ENCODE data around the gene CSNK1D.

Gene CSNK1D

DNA sequence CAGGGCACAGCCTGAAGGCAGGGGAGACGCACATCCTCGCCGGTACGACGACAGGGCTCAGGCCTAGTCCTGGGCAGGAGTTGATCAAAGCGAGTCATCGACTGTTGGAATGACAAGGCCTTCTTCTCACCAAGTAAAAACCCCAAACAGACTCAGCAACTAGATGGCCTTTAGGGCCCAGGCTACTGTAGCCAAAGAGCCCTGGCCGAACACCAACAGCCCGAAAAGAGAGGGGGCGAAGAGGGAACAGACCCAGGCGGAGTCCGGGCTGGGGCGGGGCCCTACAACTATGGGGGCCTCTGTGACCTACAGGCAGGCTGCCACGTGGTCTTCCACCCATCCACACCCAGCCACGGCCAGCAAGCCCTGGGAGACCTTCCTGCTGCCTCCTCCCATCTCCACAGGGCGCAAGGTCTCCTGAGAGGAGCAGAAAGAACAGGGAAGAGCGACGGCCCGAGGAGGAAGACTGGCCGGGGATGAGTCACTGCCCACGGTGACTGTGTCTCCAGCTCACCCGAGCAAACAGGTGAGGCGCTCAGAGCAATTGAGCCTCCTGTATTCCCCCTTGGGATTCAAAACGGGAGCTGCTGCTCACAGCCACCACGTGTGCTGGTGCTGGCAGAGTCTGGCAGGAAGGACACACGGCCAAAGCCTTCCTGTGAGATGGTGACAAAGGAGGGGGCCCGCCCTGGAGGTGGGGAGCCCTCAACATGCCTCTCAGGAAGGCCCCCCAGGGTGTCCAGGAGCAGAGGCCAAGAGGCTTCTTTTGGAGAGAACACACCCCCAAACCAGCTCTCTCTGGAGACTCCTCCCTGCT, 26.9 kb downstream of the CSNK1D start (continued):
- TF ChIP-seq RBAK (tag by site-specific recombination; IDR thresholded peaks at IDR 0.05) (no peak), GLIS1 (tag by site-specific recombination; IDR thresholded peaks at IDR 0.05) (peak; percentile 76), ZNF311 (tag by site-specific recombination; IDR thresholded peaks at IDR 0.05; ENCODE audit: borderline replicate concordance) (no peak), ZNF266 (tag by site-specific recombination; IDR thresholded peaks at IDR 0.05; ENCODE audit: low read depth) (no peak), MYNN (tag by site-specific recombination; IDR thresholded peaks at IDR 0.05; ENCODE audit: borderline replicate concordance) (no peak), ZFHX2 (tag by site-specific recombination; conservative IDR thresholded peaks at IDR 0.05) (no peak), ZNF76 (tag by site-specific recombination; IDR thresholded peaks at IDR 0.05; ENCODE audit: borderline replicate concordance, low read depth) (no peak), KLF17 (tag by site-specific recombination; IDR thresholded peaks at IDR 0.05) (peak; percentile 91), OVOL3 (tag by site-specific recombination; IDR thresholded peaks at IDR 0.05) (no peak), ZFP37 (tag by site-specific recombination; IDR thresholded peaks at IDR 0.05) (no peak), ZNF184 (tag by site-specific recombination; IDR thresholded peaks at IDR 0.05) (no peak), ZBTB6 (tag by site-specific recombination; IDR thresholded peaks at IDR 0.05) (no peak), ZBTB7A (tag by site-specific recombination; IDR thresholded peaks at IDR 0.05; ENCODE audit: low read depth) (no peak), ZNF529 (tag by site-specific recombination; IDR thresholded peaks at IDR 0.05; ENCODE audit: insufficient replicate concordance) (no peak), ZNF707 (tag by site-specific recombination; IDR thresholded peaks at IDR 0.05) (no peak), ZNF514 (tag by site-specific recombination; IDR thresholded peaks at IDR 0.05) (no peak), ZNF521 (tag by site-specific recombination; IDR thresholded peaks at IDR 0.05) (no peak), ZNF248 (tag by site-specific recombination; IDR thresholded peaks at IDR 0.05) (no peak), ZNF274 (IDR thresholded peaks at IDR 0.05; ENCODE audit: low read length) (no peak), ZNF274 (tag by site-specific recombination; IDR thresholded peaks at IDR 0.05; ENCODE audit: borderline replicate concordance) (no peak), KLF8 (tag by site-specific recombination; IDR thresholded peaks at IDR 0.05) (peak; percentile 43; the same call in 1 of the 2 replicates), ZNF843 (tag by site-specific recombination; IDR thresholded peaks at IDR 0.05) (no peak), ZNF785 (tag by site-specific recombination; IDR thresholded peaks at IDR 0.05) (no peak), HOXD13 (CRISPR knock-in tag; IDR thresholded peaks at IDR 0.05; ENCODE audit: borderline replicate concordance) (no peak), ZNF544 (tag by site-specific recombination; IDR thresholded peaks at IDR 0.05) (no peak), GLIS2 (tag by site-specific recombination; IDR thresholded peaks at IDR 0.05) (peak; percentile 75; the same call in 1 of the 2 replicates), ZNF18 (tag by site-specific recombination; IDR thresholded peaks at IDR 0.05) (no peak)
- TF ChIP-seq, protein P1, sequence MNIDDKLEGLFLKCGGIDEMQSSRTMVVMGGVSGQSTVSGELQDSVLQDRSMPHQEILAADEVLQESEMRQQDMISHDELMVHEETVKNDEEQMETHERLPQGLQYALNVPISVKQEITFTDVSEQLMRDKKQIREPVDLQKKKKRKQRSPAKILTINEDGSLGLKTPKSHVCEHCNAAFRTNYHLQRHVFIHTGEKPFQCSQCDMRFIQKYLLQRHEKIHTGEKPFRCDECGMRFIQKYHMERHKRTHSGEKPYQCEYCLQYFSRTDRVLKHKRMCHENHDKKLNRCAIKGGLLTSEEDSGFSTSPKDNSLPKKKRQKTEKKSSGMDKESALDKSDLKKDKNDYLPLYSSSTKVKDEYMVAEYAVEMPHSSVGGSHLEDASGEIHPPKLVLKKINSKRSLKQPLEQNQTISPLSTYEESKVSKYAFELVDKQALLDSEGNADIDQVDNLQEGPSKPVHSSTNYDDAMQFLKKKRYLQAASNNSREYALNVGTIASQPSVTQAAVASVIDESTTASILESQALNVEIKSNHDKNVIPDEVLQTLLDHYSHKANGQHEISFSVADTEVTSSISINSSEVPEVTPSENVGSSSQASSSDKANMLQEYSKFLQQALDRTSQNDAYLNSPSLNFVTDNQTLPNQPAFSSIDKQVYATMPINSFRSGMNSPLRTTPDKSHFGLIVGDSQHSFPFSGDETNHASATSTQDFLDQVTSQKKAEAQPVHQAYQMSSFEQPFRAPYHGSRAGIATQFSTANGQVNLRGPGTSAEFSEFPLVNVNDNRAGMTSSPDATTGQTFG (tag by site-specific recombination; IDR thresholded peaks at IDR 0.05; ENCODE audit: borderline replicate concordance) = no peak
- TF ChIP-seq, protein P2, sequence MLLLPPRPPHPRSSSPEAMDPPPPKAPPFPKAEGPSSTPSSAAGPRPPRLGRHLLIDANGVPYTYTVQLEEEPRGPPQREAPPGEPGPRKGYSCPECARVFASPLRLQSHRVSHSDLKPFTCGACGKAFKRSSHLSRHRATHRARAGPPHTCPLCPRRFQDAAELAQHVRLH (tag by site-specific recombination; IDR thresholded peaks at IDR 0.05) = no peak
- TF ChIP-seq, protein P3, sequence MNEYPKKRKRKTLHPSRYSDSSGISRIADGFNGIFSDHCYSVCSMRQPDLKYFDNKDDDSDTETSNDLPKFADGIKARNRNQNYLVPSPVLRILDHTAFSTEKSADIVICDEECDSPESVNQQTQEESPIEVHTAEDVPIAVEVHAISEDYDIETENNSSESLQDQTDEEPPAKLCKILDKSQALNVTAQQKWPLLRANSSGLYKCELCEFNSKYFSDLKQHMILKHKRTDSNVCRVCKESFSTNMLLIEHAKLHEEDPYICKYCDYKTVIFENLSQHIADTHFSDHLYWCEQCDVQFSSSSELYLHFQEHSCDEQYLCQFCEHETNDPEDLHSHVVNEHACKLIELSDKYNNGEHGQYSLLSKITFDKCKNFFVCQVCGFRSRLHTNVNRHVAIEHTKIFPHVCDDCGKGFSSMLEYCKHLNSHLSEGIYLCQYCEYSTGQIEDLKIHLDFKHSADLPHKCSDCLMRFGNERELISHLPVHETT (tag by site-specific recombination; IDR thresholded peaks at IDR 0.05) = no peak; the same call in 1 of the 2 replicates
